Measurements from ENCODE around the gene RTN4R. TPM values are rescaled to one million over a fixed set of nuclear protein-coding genes. Genes with fewer than 3 reads are reported as not detected.
"Not testable (repeated sequence)": the region's sequence is repeated elsewhere in the genome, so short reads cannot be mapped to it uniquely, and the experiment has no call there.

The RTN4R gene
- total and polyA plus RNA-seq, 7 donors: 0.36 to 4.3 (median 0.83) TPM; not detected in 2

GRCh38 chr22:20272174-20272573, 4.1 kb upstream of the RTN4R start:
- Histone ChIP-seq H3K27me3 (peaks cover 0 to 14% (median 7%) of the 10 kb centered on the region in 3 donors), H3K36me3 (no peaks in the 10 kb centered on the region), H3K27ac (no peak overlapping the region), H3K9me3 (no peaks in the 10 kb centered on the region), H3K4me1 (peaks cover 0 to 13% (median 9%) of the 10 kb centered on the region in 4 donors), H3K4me3 (no peak overlapping the region)
- 91 to 92% methylated on average over 9 of the region's 9 CpGs for WGBS, 2 donors
- TF ChIP-seq CTCF (IDR thresholded peaks at IDR 0.05) (no peak), POLR2AphosphoS5 (IDR thresholded peaks at IDR 0.05) (no peak)
- intact Hi-C loops (cut with DNase I): no loop called here
- DNase-seq: no peak

- Histone ChIP-seq H3K27me3 (peaks cover 0 to 17% (median 11%) of the 10 kb centered on the region in 3 donors), H3K9me3 (no peaks in the 10 kb centered on the region), H3K4me1 (peaks cover 0 to 14% (median 10%) of the 10 kb centered on the region in 4 donors), H3K36me3 (no peaks in the 10 kb centered on the region), H3K4me3 (no peak overlapping the region), H3K27ac (no peak overlapping the region)
- TF ChIP-seq EP300 (IDR thresholded peaks at IDR 0.05) (no peak), POLR2AphosphoS5 (IDR thresholded peaks at IDR 0.05) (no peak), CTCF (IDR thresholded peaks at IDR 0.05) (no peak), POLR2A (IDR thresholded peaks at IDR 0.05) (no peak)
- DNase-seq: no peak
- intact Hi-C loops (cut with DNase I): no loop called here
- WGBS, 2 donors: 89 to 90% methylated on average over 14 of the region's 14 CpGs
These were observed 3.2 kb upstream of the RTN4R start for GRCh38 chr22:20271114-20271994.

- H3K36me3 ChIP-seq; H3K4me3 ChIP-seq; H3K9me3 ChIP-seq; intact Hi-C loops (cut with DNase I); H3K27ac ChIP-seq; DNase-seq: not testable (repeated sequence)
- Histone ChIP-seq H3K4me1 (peaks cover 0 to 14% (median 10%) of the 10 kb centered on the region in 4 donors), H3K27me3 (peaks cover 0 to 17% (median 11%) of the 10 kb centered on the region in 3 donors)
- 68 to 82% methylated on average over 23 of the region's 23 CpGs for WGBS, 2 donors
These were observed 2.3 kb upstream of the RTN4R start for GRCh38 chr22:20270190-20271113.

- H3K27me3 ChIP-seq: peaks cover 0 to 17% (median 11%) of the 10 kb centered on the region in 3 donors
- H3K4me3 ChIP-seq, H3K27ac ChIP-seq, H3K9me3 ChIP-seq, DNase-seq, H3K36me3 ChIP-seq: not testable (repeated sequence)
- 72 to 81% methylated on average over 8 of the region's 8 CpGs for WGBS, 2 donors
- peaks cover 0 to 14% (median 10%) of the 10 kb centered on the region in 4 donors for H3K4me1 ChIP-seq
- intact Hi-C loops (cut with DNase I): loop anchor here (5.0 kb wide), 1 partner anchor 112 kb away; no protein-coding TSS in a partner anchor
These were observed 1.6 kb upstream of the RTN4R start for GRCh38 chr22:20269673-20270072.

GRCh38 chr22:20269201-20269600, 1.1 kb upstream of the RTN4R start:
- 73 to 95% methylated on average over 4 of the region's 4 CpGs for whole genome bisulfite sequencing, 2 donors
- H3K36me3 ChIP-seq, H3K27ac ChIP-seq, H3K4me3 ChIP-seq, H3K9me3 ChIP-seq, DNase-seq: not testable (repeated sequence)
- Histone ChIP-seq H3K4me1 (peaks cover 0 to 14% (median 10%) of the 10 kb centered on the region in 4 donors), H3K27me3 (peaks cover 0 to 17% (median 11%) of the 10 kb centered on the region in 3 donors)
- intact Hi-C loops (cut with DNase I): loop anchor here (5.0 kb wide), 1 partner anchor 112 kb away; no protein-coding TSS in a partner anchor
